MM.1S (cell line): ENCODE data around the gene MLLT10.

Source experiments
- DNase-seq: peaks from one replicate; pipeline ENCODE4 v3.0.0-alpha.2; 2015
- H2AFZ ChIP-seq: fragments of 300-600 bp; sonication (generic); 2 replicates; pipeline ENCODE4 v1.6.0; 2016; ENCODE audit warnings: antibody characterized with exemption, low read length
- H3F3A ChIP-seq: fragments of 300-600 bp; sonication (generic); 2 replicates; pipeline ENCODE4 v1.6.1; 2016; ENCODE audit warnings: mild to moderate bottlenecking, antibody characterized with exemption, low read length, moderate library complexity, mixed read lengths; ENCODE audit not compliant: insufficient read depth
- H3K27ac ChIP-seq: fragments of 300-600 bp; sonication (generic); 2 replicates; pipeline ENCODE4 v1.5.1; 2016; ENCODE audit warnings: mild to moderate bottlenecking, low read length
- H3K27me3 ChIP-seq: fragments of 300-600 bp; sonication (generic); replicated peaks from 2 replicates; pipeline ENCODE4 v1.6.0; 2016; ENCODE audit warnings: low read length; ENCODE audit not compliant: insufficient read depth
- H3K36me3 ChIP-seq: fragments of 300-600 bp; sonication (generic); replicated peaks from 2 replicates; pipeline ENCODE4 v1.6.1; 2016; ENCODE audit warnings: mild to moderate bottlenecking, low read length, mixed read lengths; ENCODE audit not compliant: insufficient read depth
- H3K4me1 ChIP-seq: fragments of 300-600 bp; sonication (generic); 2 replicates; pipeline ENCODE4 v1.6.1; 2016; ENCODE audit warnings: low read length, mixed read lengths
- H3K4me2 ChIP-seq: fragments of 300-600 bp; sonication (generic); 2 replicates; pipeline ENCODE4 v1.6.0; 2016; ENCODE audit warnings: low read depth, low read length
- H3K4me3 ChIP-seq: fragments of 300-600 bp; sonication (generic); 2 replicates; pipeline ENCODE4 v1.5.1; 2016; ENCODE audit warnings: low read length, mixed read lengths
- H3K79me2 ChIP-seq: fragments of 300-600 bp; sonication (generic); 2 replicates; pipeline ENCODE4 v1.6.1; 2016; ENCODE audit warnings: mixed run types, low read length, mixed read lengths
- H3K9ac ChIP-seq: fragments of 300-600 bp; sonication (generic); 2 replicates; pipeline ENCODE4 v1.6.1; 2016; ENCODE audit warnings: low read length, mixed read lengths
- H3K9me2 ChIP-seq: fragments of 300-600 bp; sonication (generic); replicated peaks from 2 replicates; pipeline ENCODE4 v1.6.1; 2016; ENCODE audit warnings: mild to moderate bottlenecking, low read length, mixed read lengths; ENCODE audit not compliant: insufficient read depth
- H3K9me3 ChIP-seq: fragments of 300-600 bp; sonication (generic); replicated peaks from 2 replicates; pipeline ENCODE4 v1.6.1; 2016; ENCODE audit warnings: mild to moderate bottlenecking, low read length, mixed read lengths; ENCODE audit not compliant: insufficient read depth
- H4K20me1 ChIP-seq: fragments of 300-600 bp; sonication (generic); 2 replicates; pipeline ENCODE4 v1.6.1; 2016; ENCODE audit warnings: mild to moderate bottlenecking, low read length, moderate library complexity, mixed read lengths; ENCODE audit not compliant: insufficient read depth
- CTCF ChIP-seq: fragments of 300-600 bp; sonication (generic); IDR thresholded peaks from 2 replicates; pipeline ENCODE4 v1.5.1; 2016; ENCODE audit warnings: antibody characterized with exemption, low read length, mixed read lengths
- EZH2 ChIP-seq: fragments of 300-600 bp; sonication (generic); optimal IDR thresholded peaks from 2 replicates; pipeline ENCODE3; 2017; ENCODE audit warnings: low read depth, mild to moderate bottlenecking, antibody characterized with exemption, low read length, mixed read lengths
- EZH2phosphoT487 ChIP-seq: fragments of 300-600 bp; sonication (generic); IDR thresholded peaks from 2 replicates; pipeline ENCODE4 v1.6.1; 2018; ENCODE audit warnings: antibody characterized with exemption, low read length

Gene MLLT10

GRCh38 chr10:21518149-21518640 lies 15.8 kb upstream of the MLLT10 start:
- H3K9ac ChIP-seq, result no peak overlapping the region; the same call in 1 of the 2 replicates
- no peaks in the 10 kb centered on the region for H3K79me2 ChIP-seq
- H3K4me1 ChIP-seq, result 0 out of 2 replicates have a peak, but pooled peaks cover 4% of the 10 kb centered on the region
- peak overlapping the region; percentile 84; the same call in 1 of the 2 replicates for H2AFZ ChIP-seq
- no peak overlapping the region for H3K27ac ChIP-seq
- peaks cover 16% of the 10 kb centered on the region; the same call in 1 of the 2 replicates for H3F3A ChIP-seq
- peak overlapping the region; percentile 66 for H3K4me3 ChIP-seq
- H4K20me1 ChIP-seq, result no peaks in the 10 kb centered on the region
- TF ChIP-seq CTCF (no peak), EZH2phosphoT487 (no peak), EZH2 (no peak)
- no peaks in the 10 kb centered on the region for H3K36me3 ChIP-seq
- peaks cover 18% of the 10 kb centered on the region for H3K27me3 ChIP-seq
- H3K9me2 ChIP-seq, result no peaks in the 10 kb centered on the region
- H3K9me3 ChIP-seq, result no peaks in the 10 kb centered on the region
- peak overlapping the region; percentile 92 for H3K4me2 ChIP-seq
- no peak for DNase-seq

- Histone ChIP-seq H3K27me3 (peaks cover 18% of the 10 kb centered on the region), H4K20me1 (no peaks in the 10 kb centered on the region), H3K79me2 (no peaks in the 10 kb centered on the region), H3K9ac (peak overlapping the region; percentile 29; the same call in 1 of the 2 replicates), H3K4me3 (peak overlapping the region; percentile 66), H3K9me2 (no peaks in the 10 kb centered on the region), H3K4me1 (0 out of 2 replicates have a peak, but pooled peaks cover 4% of the 10 kb centered on the region), H3K4me2 (peak overlapping the region; percentile 92), H3K36me3 (no peaks in the 10 kb centered on the region), H3F3A (peaks cover 16% of the 10 kb centered on the region; the same call in 1 of the 2 replicates), H3K27ac (no peak overlapping the region), H2AFZ (no peak overlapping the region), H3K9me3 (no peaks in the 10 kb centered on the region)
- DNase-seq, result no peak
- TF ChIP-seq EZH2, result no peak
- TF ChIP-seq CTCF, result no peak
- TF ChIP-seq EZH2phosphoT487, result no peak
Measured at GRCh38 chr10:21518641-21519396, 15.2 kb upstream of the MLLT10 start.

- peak overlapping the region; percentile 29; the same call in 1 of the 2 replicates for H3K9ac ChIP-seq
- no peaks in the 10 kb centered on the region for H3K9me2 ChIP-seq
- no peaks in the 10 kb centered on the region for H4K20me1 ChIP-seq
- H3K4me2 ChIP-seq, result peak overlapping the region; percentile 92
- no peaks in the 10 kb centered on the region for H3K79me2 ChIP-seq
- H3K9me3 ChIP-seq, result no peaks in the 10 kb centered on the region
- peak overlapping the region; percentile 66 for H3K4me3 ChIP-seq
- H3F3A ChIP-seq, result peaks cover 16% of the 10 kb centered on the region; the same call in 1 of the 2 replicates
- no peak for TF ChIP-seq EZH2
- H3K4me1 ChIP-seq, result 0 out of 2 replicates have a peak, but pooled peaks cover 4% of the 10 kb centered on the region
- no peak for DNase-seq
- peak overlapping the region; percentile 52 for H2AFZ ChIP-seq
- no peaks in the 10 kb centered on the region for H3K36me3 ChIP-seq
- peaks cover 18% of the 10 kb centered on the region for H3K27me3 ChIP-seq
- H3K27ac ChIP-seq, result peak overlapping the region; percentile 27; the same call in 1 of the 2 replicates
Measured at GRCh38 chr10:21519397-21519933, 14.6 kb upstream of the MLLT10 start.
